KMS-11 (cell line): ENCODE measurements around the gene CTDSP2.

Experiments used
- H2AFZ ChIP-seq: fragments of 200-600 bp; sonication (generic); 2 replicates; pipeline ENCODE4 v1.6.1; 2016; ENCODE audit warnings: antibody characterized with exemption, mixed run types, low read depth
- H3K27ac ChIP-seq: fragments of 200-600 bp; sonication (generic); 2 replicates; pipeline ENCODE4 v1.6.1; 2016; ENCODE audit warnings: mild to moderate bottlenecking, mixed run types
- H3K27me3 ChIP-seq: fragments of 200-600 bp; sonication (generic); 2 replicates; pipeline ENCODE4 v1.6.1; 2017; ENCODE audit warnings: mild to moderate bottlenecking, low read depth, mixed run types, moderate library complexity; ENCODE audit not compliant: insufficient read depth
- H3K36me3 ChIP-seq: fragments of 200-600 bp; sonication (generic); 2 replicates; pipeline ENCODE4 v1.6.1; 2017; ENCODE audit warnings: mild to moderate bottlenecking, mixed run types; ENCODE audit not compliant: insufficient read depth
- H3K4me1 ChIP-seq: fragments of 200-600 bp; sonication (generic); 2 replicates; pipeline ENCODE4 v1.6.1; 2016; ENCODE audit warnings: mild to moderate bottlenecking, low read depth, mixed run types; ENCODE audit not compliant: poor library complexity, severe bottlenecking
- H3K4me2 ChIP-seq: fragments of 200-600 bp; sonication (generic); 2 replicates; pipeline ENCODE4 v1.7.0; 2016; ENCODE audit warnings: mild to moderate bottlenecking, mixed run types
- H3K4me3 ChIP-seq: fragments of 200-600 bp; sonication (generic); IDR thresholded peaks from 2 replicates; pipeline ENCODE4 v1.6.1; 2017; ENCODE audit warnings: low read depth, low read length, mixed read lengths; ENCODE audit not compliant: insufficient read depth
- H3K79me2 ChIP-seq: fragments of 200-600 bp; sonication (generic); 2 replicates; pipeline ENCODE4 v1.6.1; 2016; ENCODE audit warnings: low read depth, mixed run types; ENCODE audit not compliant: insufficient read depth
- H3K9ac ChIP-seq: fragments of 200-600 bp; sonication (generic); 2 replicates; pipeline ENCODE4 v1.6.1; 2016; ENCODE audit warnings: mild to moderate bottlenecking, mixed run types
- H4K20me1 ChIP-seq: fragments of 200-600 bp; sonication (generic); 2 replicates; pipeline ENCODE4 v1.6.1; 2016; ENCODE audit warnings: mild to moderate bottlenecking, mixed run types; ENCODE audit not compliant: insufficient read depth
- CTCF ChIP-seq: fragments of 200-600 bp; sonication (generic); conservative IDR thresholded peaks from 2 replicates; pipeline ENCODE4 v1.6.1; 2017; ENCODE audit warnings: low read depth, mild to moderate bottlenecking, antibody characterized with exemption, low read length, moderate library complexity, mixed read lengths

Gene CTDSP2

GRCh38 chr12:57854965-57855364 is 8.4 kb upstream of the CTDSP2 start:
- H2AFZ ChIP-seq: no peak overlapping the region
- no peak overlapping the region for H3K27ac ChIP-seq
- H3K36me3 ChIP-seq: no peaks in the 10 kb centered on the region
- TF ChIP-seq CTCF: no peak
- H3K79me2 ChIP-seq: no peaks in the 10 kb centered on the region
- H3K4me1 ChIP-seq: peaks cover 6% of the 10 kb centered on the region
- no peaks in the 10 kb centered on the region for H3K27me3 ChIP-seq
- no peak overlapping the region for H3K4me2 ChIP-seq
- H4K20me1 ChIP-seq: no peaks in the 10 kb centered on the region
- H3K9ac ChIP-seq: no peak overlapping the region
- no peak overlapping the region for H3K4me3 ChIP-seq

- no peaks in the 10 kb centered on the region for H3K36me3 ChIP-seq
- H3K27ac ChIP-seq: no peak overlapping the region
- H2AFZ ChIP-seq: no peak overlapping the region
- H3K4me3 ChIP-seq: no peak overlapping the region
- TF ChIP-seq CTCF: no peak
- no peak overlapping the region for H3K4me2 ChIP-seq
- no peaks in the 10 kb centered on the region for H4K20me1 ChIP-seq
- H3K4me1 ChIP-seq: peaks cover 15% of the 10 kb centered on the region
- H3K79me2 ChIP-seq: no peaks in the 10 kb centered on the region
- H3K27me3 ChIP-seq: no peaks in the 10 kb centered on the region
- no peak overlapping the region for H3K9ac ChIP-seq
Measured at GRCh38 chr12:57853864-57854556, 7.5 kb upstream of the CTDSP2 start.

GRCh38 chr12:57852620-57853500 is 6.3 kb upstream of the CTDSP2 start:
- peaks cover 15% of the 10 kb centered on the region for H3K4me1 ChIP-seq
- no peaks in the 10 kb centered on the region for H4K20me1 ChIP-seq
- H3K4me3 ChIP-seq: no peak overlapping the region
- TF ChIP-seq CTCF: no peak
- H3K36me3 ChIP-seq: no peaks in the 10 kb centered on the region
- no peak overlapping the region for H2AFZ ChIP-seq
- no peak overlapping the region for H3K9ac ChIP-seq
- no peaks in the 10 kb centered on the region for H3K27me3 ChIP-seq
- no peak overlapping the region for H3K4me2 ChIP-seq
- H3K79me2 ChIP-seq: no peaks in the 10 kb centered on the region
- H3K27ac ChIP-seq: no peak overlapping the region

GRCh38 chr12:57852200-57852599 is 5.7 kb upstream of the CTDSP2 start:
- no peak overlapping the region for H3K9ac ChIP-seq

More at GRCh38 chr12:57852200-57852599, 5.7 kb upstream of the CTDSP2 start:
- no peak overlapping the region for H3K4me2 ChIP-seq
- no peak overlapping the region for H3K4me3 ChIP-seq
- no peaks in the 10 kb centered on the region for H3K79me2 ChIP-seq
- peaks cover 19% of the 10 kb centered on the region for H3K4me1 ChIP-seq
- no peaks in the 10 kb centered on the region for H3K36me3 ChIP-seq
- H3K27ac ChIP-seq: no peak overlapping the region
- H2AFZ ChIP-seq: no peak overlapping the region
- H3K27me3 ChIP-seq: no peaks in the 10 kb centered on the region
- no peaks in the 10 kb centered on the region for H4K20me1 ChIP-seq
- TF ChIP-seq CTCF: no peak
